Ishikawa (cell line): ENCODE results near the gene PARVB.

ENCODE experiments used
- CEBPB ChIP-seq: IDR thresholded peaks from 2 replicates; pipeline ENCODE4 v1.6.1; 2012
- CREB1 ChIP-seq: IDR thresholded peaks from 2 replicates; pipeline ENCODE4 v1.6.1; 2012; ENCODE audit warnings: low read depth
- EGR1 ChIP-seq: IDR thresholded peaks from 2 replicates; pipeline ENCODE4 v1.6.1; 2012
- EP300 ChIP-seq: IDR thresholded peaks from 2 replicates; pipeline ENCODE4 v1.6.1; 2012; ENCODE audit warnings: borderline replicate concordance
- FOXM1 ChIP-seq: IDR thresholded peaks from 2 replicates; pipeline ENCODE4 v1.6.1; 2012; ENCODE audit warnings: low read depth, borderline replicate concordance
- NFIC ChIP-seq: IDR thresholded peaks from 2 replicates; pipeline ENCODE4 v1.6.1; 2012
- RAD21 ChIP-seq: IDR thresholded peaks from 2 replicates; pipeline ENCODE4 v1.6.1; 2012; ENCODE audit warnings: low read depth
- TAF1 ChIP-seq: IDR thresholded peaks from 2 replicates; pipeline ENCODE4 v1.6.1; 2012; ENCODE audit warnings: low read depth, mild to moderate bottlenecking
- TCF12 ChIP-seq: IDR thresholded peaks from 2 replicates; pipeline ENCODE4 v1.6.1; 2012; ENCODE audit warnings: low read depth
- TEAD4 ChIP-seq: IDR thresholded peaks from 2 replicates; pipeline ENCODE4 v1.6.1; 2012
- YY1 ChIP-seq: IDR thresholded peaks from 2 replicates; pipeline ENCODE4 v1.6.1; 2012; ENCODE audit warnings: low read depth
- ZBTB7A ChIP-seq: IDR thresholded peaks from 2 replicates; pipeline ENCODE4 v1.6.1; 2012; ENCODE audit warnings: low read depth
- TF ChIP-seq, protein P1 (sequence below): IDR thresholded peaks from 2 replicates; pipeline ENCODE4 v1.6.1; 2012
- TF ChIP-seq, protein P2 (sequence below): IDR thresholded peaks from 2 replicates; pipeline ENCODE4 v1.6.1; 2012
- TF ChIP-seq, protein P3 (sequence below): IDR thresholded peaks from 2 replicates; pipeline ENCODE4 v1.6.1; 2012; ENCODE audit warnings: low read depth, mild to moderate bottlenecking

The PARVB gene

DNA sequence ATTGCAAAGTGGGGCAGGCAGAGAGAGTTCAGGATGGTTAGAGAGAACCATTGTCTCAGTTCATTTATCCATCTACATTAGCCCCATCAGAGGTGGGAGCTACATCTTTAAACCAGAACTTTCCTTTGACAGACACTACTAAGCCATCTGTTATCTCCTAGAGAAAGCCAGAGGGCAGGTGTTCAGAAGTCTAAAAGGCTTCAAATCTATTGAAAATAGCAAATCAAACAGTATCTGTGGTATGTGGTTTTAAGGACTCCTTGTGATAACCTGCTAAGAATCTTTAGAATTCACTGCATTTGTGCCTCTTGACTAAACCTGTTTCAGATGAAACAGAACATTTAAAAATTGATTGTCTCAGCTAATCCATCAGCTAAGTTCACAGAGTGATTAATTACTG is 112.7 kb downstream of the PARVB start:
- TF ChIP-seq EP300 (no peak), TEAD4 (no peak), NFIC (no peak), RAD21 (no peak), FOXM1 (no peak), TCF12 (no peak), CREB1 (no peak), EGR1 (no peak), YY1 (no peak), CEBPB (no peak)
- TF ChIP-seq, protein P1, sequence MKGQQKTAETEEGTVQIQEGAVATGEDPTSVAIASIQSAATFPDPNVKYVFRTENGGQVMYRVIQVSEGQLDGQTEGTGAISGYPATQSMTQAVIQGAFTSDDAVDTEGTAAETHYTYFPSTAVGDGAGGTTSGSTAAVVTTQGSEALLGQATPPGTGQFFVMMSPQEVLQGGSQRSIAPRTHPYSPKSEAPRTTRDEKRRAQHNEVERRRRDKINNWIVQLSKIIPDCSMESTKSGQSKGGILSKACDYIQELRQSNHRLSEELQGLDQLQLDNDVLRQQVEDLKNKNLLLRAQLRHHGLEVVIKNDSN: no peak

DNA sequence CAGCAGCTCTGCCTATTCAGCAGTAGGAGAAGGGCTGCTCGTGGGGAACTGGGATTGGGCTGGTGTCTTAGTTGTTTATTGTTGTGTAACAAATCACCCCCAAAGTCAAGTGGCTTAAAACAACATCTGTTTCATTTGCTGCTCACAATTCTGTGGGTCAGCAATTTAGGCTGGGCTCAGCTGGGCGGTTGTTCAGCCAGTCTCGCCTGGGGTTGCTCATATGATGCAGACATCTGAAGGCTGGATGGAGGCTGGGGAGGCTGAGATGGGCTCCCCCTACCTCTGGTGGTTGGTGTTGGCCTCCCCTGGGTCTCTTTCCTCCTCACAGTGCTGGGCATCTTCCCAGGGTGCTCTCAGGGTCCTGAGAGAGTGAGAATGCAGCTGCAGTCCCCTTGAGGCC is 113.3 kb downstream of the PARVB start:
- TF ChIP-seq CEBPB (no peak), CREB1 (no peak), TCF12 (no peak), YY1 (no peak), ZBTB7A (no peak), EP300 (no peak), FOXM1 (no peak), TAF1 (no peak), RAD21 (no peak), TEAD4 (no peak)
- TF ChIP-seq, protein P2, sequence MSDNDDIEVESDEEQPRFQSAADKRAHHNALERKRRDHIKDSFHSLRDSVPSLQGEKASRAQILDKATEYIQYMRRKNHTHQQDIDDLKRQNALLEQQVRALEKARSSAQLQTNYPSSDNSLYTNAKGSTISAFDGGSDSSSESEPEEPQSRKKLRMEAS: no peak

DNA sequence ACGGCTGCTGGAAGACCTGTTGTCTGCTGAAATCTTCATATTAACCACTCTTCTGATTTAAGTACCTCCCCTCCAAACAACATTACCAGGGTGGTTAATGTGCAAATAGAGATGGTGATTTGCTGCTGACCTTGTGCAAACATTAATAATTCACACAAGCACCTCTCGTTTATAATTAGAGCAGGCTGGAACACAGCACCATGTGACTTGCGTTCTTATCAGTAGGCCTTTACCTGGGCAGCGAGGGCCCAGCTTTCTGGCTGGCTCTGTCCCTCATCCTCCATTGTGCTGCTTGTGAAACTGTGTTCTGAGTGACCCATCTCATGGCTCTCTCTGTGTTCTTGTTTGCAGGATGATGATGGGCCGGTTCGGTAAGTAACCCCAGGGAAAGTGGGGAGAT is 115.7 kb downstream of the PARVB start:
- TF ChIP-seq, protein P1: no peak
- TF ChIP-seq YY1 (no peak), CREB1 (no peak), FOXM1 (no peak)

DNA sequence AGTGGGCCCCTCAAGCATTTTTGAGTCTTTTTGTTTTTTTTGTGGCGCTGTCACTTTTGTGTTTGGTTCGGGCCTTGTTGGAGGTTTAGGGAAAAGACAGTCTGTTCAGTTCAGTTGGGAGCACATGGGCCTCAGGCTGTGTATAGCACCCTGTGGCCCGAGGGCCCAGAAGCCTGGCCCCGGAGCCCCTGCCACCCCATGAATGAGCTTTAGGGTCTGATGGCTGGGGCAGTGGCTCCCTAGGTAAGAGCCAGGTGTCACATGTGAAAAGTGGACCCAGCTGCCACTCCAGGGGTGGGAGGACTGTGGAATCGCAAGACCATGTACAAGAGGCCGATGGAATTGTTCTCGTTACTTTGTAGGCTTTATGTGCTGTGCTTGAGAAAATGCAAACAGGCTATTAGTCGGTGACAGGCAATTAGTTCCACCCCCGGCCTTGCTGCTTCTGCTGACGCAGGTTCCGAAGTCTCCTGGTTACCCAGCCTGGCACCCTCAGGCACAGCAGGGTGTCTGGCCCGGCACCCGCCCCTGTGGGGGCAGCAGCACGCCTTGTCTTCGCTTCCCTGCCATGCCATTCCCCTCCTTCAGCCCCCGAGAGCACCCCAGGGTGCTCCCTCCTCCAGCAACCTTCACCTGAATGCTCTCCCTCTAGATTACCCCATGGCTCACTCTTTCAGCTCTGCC is 118.5 kb downstream of the PARVB start:
- TF ChIP-seq, protein P1: no peak
- TF ChIP-seq FOXM1 (no peak), TEAD4 (no peak), EP300 (no peak), CEBPB (no peak), NFIC (no peak), ZBTB7A (no peak), TAF1 (no peak)
- TF ChIP-seq, protein P2: no peak
- TF ChIP-seq, protein P3, sequence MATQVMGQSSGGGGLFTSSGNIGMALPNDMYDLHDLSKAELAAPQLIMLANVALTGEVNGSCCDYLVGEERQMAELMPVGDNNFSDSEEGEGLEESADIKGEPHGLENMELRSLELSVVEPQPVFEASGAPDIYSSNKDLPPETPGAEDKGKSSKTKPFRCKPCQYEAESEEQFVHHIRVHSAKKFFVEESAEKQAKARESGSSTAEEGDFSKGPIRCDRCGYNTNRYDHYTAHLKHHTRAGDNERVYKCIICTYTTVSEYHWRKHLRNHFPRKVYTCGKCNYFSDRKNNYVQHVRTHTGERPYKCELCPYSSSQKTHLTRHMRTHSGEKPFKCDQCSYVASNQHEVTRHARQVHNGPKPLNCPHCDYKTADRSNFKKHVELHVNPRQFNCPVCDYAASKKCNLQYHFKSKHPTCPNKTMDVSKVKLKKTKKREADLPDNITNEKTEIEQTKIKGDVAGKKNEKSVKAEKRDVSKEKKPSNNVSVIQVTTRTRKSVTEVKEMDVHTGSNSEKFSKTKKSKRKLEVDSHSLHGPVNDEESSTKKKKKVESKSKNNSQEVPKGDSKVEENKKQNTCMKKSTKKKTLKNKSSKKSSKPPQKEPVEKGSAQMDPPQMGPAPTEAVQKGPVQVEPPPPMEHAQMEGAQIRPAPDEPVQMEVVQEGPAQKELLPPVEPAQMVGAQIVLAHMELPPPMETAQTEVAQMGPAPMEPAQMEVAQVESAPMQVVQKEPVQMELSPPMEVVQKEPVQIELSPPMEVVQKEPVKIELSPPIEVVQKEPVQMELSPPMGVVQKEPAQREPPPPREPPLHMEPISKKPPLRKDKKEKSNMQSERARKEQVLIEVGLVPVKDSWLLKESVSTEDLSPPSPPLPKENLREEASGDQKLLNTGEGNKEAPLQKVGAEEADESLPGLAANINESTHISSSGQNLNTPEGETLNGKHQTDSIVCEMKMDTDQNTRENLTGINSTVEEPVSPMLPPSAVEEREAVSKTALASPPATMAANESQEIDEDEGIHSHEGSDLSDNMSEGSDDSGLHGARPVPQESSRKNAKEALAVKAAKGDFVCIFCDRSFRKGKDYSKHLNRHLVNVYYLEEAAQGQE: no peak

DNA sequence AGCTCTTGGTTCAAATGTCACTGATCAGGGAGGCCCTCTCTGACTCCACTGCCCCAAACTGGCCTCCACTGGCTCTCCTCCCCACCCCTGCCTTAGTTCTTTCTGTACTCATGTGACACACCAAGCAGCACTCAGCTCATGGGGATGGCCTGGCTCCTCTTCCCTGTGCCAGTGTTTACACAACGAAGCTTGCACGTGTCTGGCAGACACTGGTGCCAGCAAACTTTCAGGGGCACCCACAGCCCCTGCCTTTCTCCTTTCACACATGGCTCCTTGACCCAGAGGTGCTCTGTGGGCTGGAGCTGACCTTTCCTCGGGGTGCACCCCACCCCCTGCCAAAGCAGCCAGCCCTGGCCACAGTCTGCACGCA is 119.0 kb downstream of the PARVB start:
- TF ChIP-seq EGR1 (no peak), NFIC (no peak), ZBTB7A (no peak), CREB1 (no peak), TAF1 (no peak), TEAD4 (no peak), RAD21 (no peak), CEBPB (no peak), EP300 (no peak), FOXM1 (no peak), YY1 (no peak)
- TF ChIP-seq, protein P2: no peak
- TF ChIP-seq, protein P3: no peak

DNA sequence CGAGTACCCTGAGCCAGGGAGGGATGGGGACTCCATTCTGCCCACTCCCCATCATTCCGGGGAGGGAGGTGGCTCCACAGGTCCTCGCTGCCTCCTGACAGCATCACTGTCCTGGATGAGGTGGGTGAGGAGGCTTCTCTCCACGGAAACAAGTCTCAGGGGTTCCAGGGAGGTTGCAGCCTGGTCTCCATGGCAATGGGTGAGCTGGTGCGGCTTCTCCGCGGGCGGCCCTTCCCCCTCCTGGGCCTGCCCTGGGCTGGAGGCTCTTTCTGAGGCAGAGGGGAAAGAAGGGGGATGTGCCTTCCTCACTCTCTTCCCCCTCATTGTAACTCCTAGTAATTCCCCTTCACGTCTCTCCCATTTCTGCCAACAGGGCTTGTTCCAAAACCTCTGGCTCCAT is 119.5 kb downstream of the PARVB start:
- TF ChIP-seq TEAD4 (no peak), FOXM1 (no peak), TAF1 (no peak), EGR1 (no peak), CEBPB (no peak), ZBTB7A (no peak), RAD21 (no peak), CREB1 (no peak)
- TF ChIP-seq, protein P2: no peak
